H9 (cell line): ENCODE measurements around the gene CELF6. TPM values are rescaled to one million over a fixed set of nuclear protein-coding genes. Genes with fewer than 3 reads are reported as not detected.

Experiments used
- DNase-seq: peaks from one replicate; pipeline ENCODE4 v3.0.0-alpha.2; 2017
- H2AFZ ChIP-seq: one replicate; pipeline ENCODE4 v1.6.1; 2013; ENCODE audit warnings: mild to moderate bottlenecking, low read length, control low read depth, moderate library complexity
- H2AK5ac ChIP-seq: 2 replicates; pipeline ENCODE4 v1.6.1; 2013; ENCODE audit warnings: low read length, control low read depth, mixed read lengths; ENCODE audit not compliant: insufficient read length
- H2BK120ac ChIP-seq: one replicate; pipeline ENCODE4 v1.6.1; 2013; ENCODE audit warnings: low read depth, mild to moderate bottlenecking, low read length, control low read depth, inconsistent platforms; ENCODE audit not compliant: poor library complexity, severe bottlenecking
- H2BK12ac ChIP-seq: 2 replicates; pipeline ENCODE4 v1.6.1; 2013; ENCODE audit warnings: low read length, control low read depth, mixed read lengths, low read depth; ENCODE audit not compliant: insufficient read length
- H2BK15ac ChIP-seq: 2 replicates; pipeline ENCODE4 v1.6.1; 2013; ENCODE audit warnings: low read depth, low read length, control low read depth
- H2BK20ac ChIP-seq: one replicate; pipeline ENCODE4 v1.6.1; 2013; ENCODE audit warnings: low read depth, mild to moderate bottlenecking, low read length, control low read depth, inconsistent platforms; ENCODE audit not compliant: poor library complexity, severe bottlenecking
- H2BK5ac ChIP-seq: 2 replicates; pipeline ENCODE4 v1.6.1; 2013; ENCODE audit warnings: low read length, control low read depth, mixed read lengths; ENCODE audit not compliant: insufficient read length
- H3K14ac ChIP-seq: 2 replicates; pipeline ENCODE4 v1.6.1; 2013; ENCODE audit warnings: low read length, control low read depth; ENCODE audit not compliant: insufficient read depth
- H3K18ac ChIP-seq: 2 replicates; pipeline ENCODE4 v1.6.1; 2013; ENCODE audit warnings: low read depth, mild to moderate bottlenecking, mixed read lengths, low read length, control low read depth; ENCODE audit not compliant: insufficient read length
- H3K23ac ChIP-seq: 2 replicates; pipeline ENCODE4 v1.6.1; 2013; ENCODE audit warnings: low read length, control low read depth, mixed read lengths, low read depth; ENCODE audit not compliant: insufficient read length
- H3K23me2 ChIP-seq: 2 replicates; pipeline ENCODE4 v1.6.1; 2013; ENCODE audit warnings: low read depth, mild to moderate bottlenecking, mixed read lengths, low read length, control low read depth; ENCODE audit not compliant: insufficient read length, poor library complexity, severe bottlenecking
- H3K27ac ChIP-seq: 2 replicates; pipeline ENCODE4 v1.5.1; 2013; ENCODE audit warnings: low read length, control low read depth, mixed read lengths, low read depth; ENCODE audit not compliant: insufficient read length
- H3K27me3 ChIP-seq: 2 replicates; pipeline ENCODE4 v1.6.1; 2013; ENCODE audit warnings: low read length, control low read depth, inconsistent platforms; ENCODE audit not compliant: insufficient read depth
- H3K4ac ChIP-seq: 2 replicates; pipeline ENCODE4 v1.6.1; 2013; ENCODE audit warnings: low read depth, mild to moderate bottlenecking, control low read depth, inconsistent platforms, low read length, moderate library complexity
- H3K4me1 ChIP-seq: 2 replicates; pipeline ENCODE4 v1.6.1; 2013; ENCODE audit warnings: low read length, control low read depth, inconsistent platforms; ENCODE audit not compliant: insufficient read depth
- H3K4me2 ChIP-seq: 2 replicates; pipeline ENCODE4 v1.6.1; 2013; ENCODE audit warnings: low read length, control low read depth, mixed read lengths; ENCODE audit not compliant: insufficient read length, insufficient read depth
- H3K56ac ChIP-seq: 2 replicates; pipeline ENCODE4 v1.6.1; 2013; ENCODE audit warnings: low read depth, mild to moderate bottlenecking, mixed read lengths, low read length, control low read depth; ENCODE audit not compliant: insufficient read length
- H3K79me1 ChIP-seq: 2 replicates; pipeline ENCODE4 v1.6.1; 2013; ENCODE audit warnings: low read depth, mild to moderate bottlenecking, moderate library complexity, low read length, control low read depth, inconsistent platforms; ENCODE audit not compliant: insufficient read depth, poor library complexity, severe bottlenecking
- H3K79me2 ChIP-seq: 2 replicates; pipeline ENCODE4 v1.6.1; 2013; ENCODE audit warnings: low read length, control low read depth, inconsistent platforms; ENCODE audit not compliant: insufficient read depth
- H3K9ac ChIP-seq: 2 replicates; pipeline ENCODE4 v1.6.1; 2013; ENCODE audit warnings: low read length, control low read depth, mixed read lengths; ENCODE audit not compliant: insufficient read length; ENCODE audit errors: extremely low read depth
- H3K9me3 ChIP-seq: one replicate; pipeline ENCODE4 v1.6.1; 2013; ENCODE audit warnings: low read depth, low read length, inconsistent platforms; ENCODE audit not compliant: control insufficient read depth
- H3T11ph ChIP-seq: one replicate; pipeline ENCODE4 v1.6.1; 2013; ENCODE audit warnings: mild to moderate bottlenecking, low read length, control low read depth, inconsistent platforms
- H4K20me1 ChIP-seq: one replicate; pipeline ENCODE4 v1.6.1; 2013; ENCODE audit not compliant: control insufficient read depth, insufficient read length, insufficient read depth
- H4K5ac ChIP-seq: 2 replicates; pipeline ENCODE4 v1.6.1; 2013; ENCODE audit warnings: low read depth, mild to moderate bottlenecking, mixed read lengths, low read length, control low read depth; ENCODE audit not compliant: insufficient read length
- H4K8ac ChIP-seq: replicated peaks from 2 replicates; pipeline ENCODE4 v1.6.1; 2013; ENCODE audit warnings: low read length, control low read depth, mixed read lengths, low read depth; ENCODE audit not compliant: insufficient read length
- H4K91ac ChIP-seq: 2 replicates; pipeline ENCODE4 v1.6.1; 2013; ENCODE audit warnings: low read depth, mild to moderate bottlenecking, moderate library complexity, mixed read lengths, low read length, control low read depth; ENCODE audit not compliant: insufficient read length
- H3K27ac Mint-ChIP-seq, 3 experiments: 2 replicates in 2 of 3; 3 replicates in 1 of 3; pipeline ENCODE4 v1.8.0; 2020 to 2021; ENCODE audit warnings: mixed read lengths in 3 of 3, mild to moderate bottlenecking in 1 of 3, moderate library complexity in 1 of 3
- H3K27me3 Mint-ChIP-seq: 2 replicates; pipeline ENCODE4 v1.8.0; 2021; ENCODE audit warnings: low read depth, mild to moderate bottlenecking, moderate library complexity, mixed read lengths
- H3K36me3 Mint-ChIP-seq, 3 experiments: 2 replicates in 2 of 3; 3 replicates in 1 of 3; pipeline ENCODE4 v1.8.0; 2020 to 2021; ENCODE audit warnings: low read depth in 3 of 3, mixed read lengths in 3 of 3; ENCODE audit not compliant: insufficient read depth in 1 of 3
- H3K4me1 Mint-ChIP-seq, 2 experiments: 2 replicates each; pipeline ENCODE4 v1.8.0; 2020; ENCODE audit warnings: mixed read lengths in 2 of 2
- H3K4me3 Mint-ChIP-seq, 2 experiments: 2 replicates in 1 of 2; 3 replicates in 1 of 2; pipeline ENCODE4 v1.8.0; 2020 to 2021; ENCODE audit warnings: mild to moderate bottlenecking in 2 of 2, mixed read lengths in 2 of 2, moderate library complexity in 1 of 2
- H3K9me3 Mint-ChIP-seq, 2 experiments: 2 replicates in 1 of 2; 3 replicates in 1 of 2; pipeline ENCODE4 v1.8.0; 2020; ENCODE audit warnings: mild to moderate bottlenecking in 2 of 2, mixed read lengths in 2 of 2, moderate library complexity in 1 of 2
- WGBS: extraction: QIAGEN DNeasy Blood & Tissue Kit; methylation state at CpG from one replicate; pipeline ENCODE4 v1.1.7; 2013; ENCODE audit warnings: missing lambda C conversion rate, low lambda C conversion rate, mixed read lengths; ENCODE audit not compliant: insufficient read length; ENCODE audit errors: extremely low coverage; 5-methylcytosine and 5-hydroxymethylcytosine counted together
- total RNA-seq: library from RNA; stranded (reverse); gene quantifications from 2 replicates; pipeline ENCODE4 v1.2.1, GENCODE V29; 2021
- TF ChIP-seq, protein P1 (sequence below): fragments of 200-600 bp; sonication (generic); conservative IDR thresholded peaks from 3 replicates; pipeline ENCODE4 v1.8.0; 2021; ENCODE audit warnings: antibody characterized with exemption, mild to moderate bottlenecking

The CELF6 gene
- total RNA-seq, 1 experiment from 2014 or later: 0.13 TPM

DNA sequence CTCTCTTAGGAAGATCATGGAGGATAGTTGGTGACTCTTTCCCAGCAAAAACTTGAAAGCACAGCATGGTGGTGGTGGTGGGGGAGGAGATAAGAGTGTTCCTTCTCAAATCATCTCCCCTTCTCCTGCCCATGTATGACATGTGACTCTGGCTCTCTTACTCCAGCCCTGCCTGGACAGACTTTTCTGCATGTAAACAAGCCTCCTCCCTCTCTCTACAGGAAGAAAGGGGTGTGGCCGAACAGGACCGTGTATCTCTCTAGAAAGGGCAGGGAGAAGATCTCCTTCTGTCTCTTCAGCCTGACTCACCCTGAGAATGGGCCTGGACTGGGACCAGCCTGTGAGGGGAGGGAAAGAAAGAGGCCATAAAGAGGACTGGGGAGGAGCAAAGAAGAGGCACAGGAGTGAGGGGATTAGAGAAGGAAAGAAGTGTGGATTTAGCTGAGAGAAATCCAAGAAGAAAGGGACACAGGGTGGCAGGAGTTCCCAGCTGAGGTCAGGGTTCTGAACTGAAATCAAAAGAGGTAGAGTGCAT lies 1.5 kb downstream of the CELF6 start:
- Histone ChIP-seq H4K91ac (no peak overlapping the region), H2BK15ac (no peak overlapping the region), H3K27ac (no peak overlapping the region), H3K18ac (no peak overlapping the region), H2BK12ac (no peak overlapping the region), H3K4me2 (no peak overlapping the region), H4K20me1 (no peaks in the 10 kb centered on the region), H2AK5ac (no peak overlapping the region), H2BK120ac (no peak overlapping the region), H4K8ac (no peak overlapping the region), H4K5ac (no peak overlapping the region), H3K14ac (no peak overlapping the region), H3K27me3 (peaks cover 5% of the 10 kb centered on the region; the same call in 1 of the 2 replicates), H2AFZ (no peak overlapping the region), H3T11ph (no peak overlapping the region), H3K4me1 (no peaks in the 10 kb centered on the region), H3K9ac (no peak overlapping the region), H2BK5ac (no peak overlapping the region), H3K79me1 (no peaks in the 10 kb centered on the region), H3K56ac (no peak overlapping the region), H3K79me2 (no peaks in the 10 kb centered on the region), H3K23ac (no peak overlapping the region), H3K4ac (no peak overlapping the region), H3K23me2 (peaks cover 6% of the 10 kb centered on the region), H3K9me3 (no peaks in the 10 kb centered on the region), H2BK20ac (no peak overlapping the region)
- TF ChIP-seq, protein P1, sequence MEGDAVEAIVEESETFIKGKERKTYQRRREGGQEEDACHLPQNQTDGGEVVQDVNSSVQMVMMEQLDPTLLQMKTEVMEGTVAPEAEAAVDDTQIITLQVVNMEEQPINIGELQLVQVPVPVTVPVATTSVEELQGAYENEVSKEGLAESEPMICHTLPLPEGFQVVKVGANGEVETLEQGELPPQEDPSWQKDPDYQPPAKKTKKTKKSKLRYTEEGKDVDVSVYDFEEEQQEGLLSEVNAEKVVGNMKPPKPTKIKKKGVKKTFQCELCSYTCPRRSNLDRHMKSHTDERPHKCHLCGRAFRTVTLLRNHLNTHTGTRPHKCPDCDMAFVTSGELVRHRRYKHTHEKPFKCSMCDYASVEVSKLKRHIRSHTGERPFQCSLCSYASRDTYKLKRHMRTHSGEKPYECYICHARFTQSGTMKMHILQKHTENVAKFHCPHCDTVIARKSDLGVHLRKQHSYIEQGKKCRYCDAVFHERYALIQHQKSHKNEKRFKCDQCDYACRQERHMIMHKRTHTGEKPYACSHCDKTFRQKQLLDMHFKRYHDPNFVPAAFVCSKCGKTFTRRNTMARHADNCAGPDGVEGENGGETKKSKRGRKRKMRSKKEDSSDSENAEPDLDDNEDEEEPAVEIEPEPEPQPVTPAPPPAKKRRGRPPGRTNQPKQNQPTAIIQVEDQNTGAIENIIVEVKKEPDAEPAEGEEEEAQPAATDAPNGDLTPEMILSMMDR: no peak
- DNase-seq: no peak
- Mint-ChIP-seq H3K36me3 (no peaks in the 10 kb centered on the region), H3K4me1 (peaks cover 16 to 17% of the 10 kb centered on the region in 2 experiments), H3K27ac (no peak overlapping the region; a peak in 1 of 7 replicates), H3K4me3 (peak overlapping the region in 1 of 2 experiments; percentile 69; a peak in 3 of 5 replicates), H3K9me3 (peaks cover 3 to 4% of the 10 kb centered on the region in 2 experiments; a peak in 1 of 5 replicates), H3K27me3 (peaks cover 55% of the 10 kb centered on the region)
- no CpG with 5 or more reads among the region's 2 CpGs for WGBS
